Umbilical cord (tissue), 2 donors: Measurements from ENCODE around the gene GRB10. TPM values are rescaled to one million over a fixed set of nuclear protein-coding genes. Genes with fewer than 3 reads are reported as not detected.
"Not testable (repeated sequence)": the region's sequence is repeated elsewhere in the genome, so short reads cannot be mapped to it uniquely, and the experiment has no call there.

Experiments
- DNase-seq: peaks from one replicate; pipeline ENCODE4 v3.0.0-alpha.2; 2015; ENCODE audit warnings: low spot score
- total RNA-seq: library from RNA; depleted of rRNA; stranded (reverse); fragments of >200 nt; gene quantifications from one replicate; pipeline ENCODE4 v1.2.3, GENCODE V29; 2014; ENCODE audit warnings: low replicate concordance; ENCODE audit not compliant: insufficient read depth

GRB10 gene
- total RNA-seq, 1 donor from 2014 or later: 38.3 TPM

DNA sequence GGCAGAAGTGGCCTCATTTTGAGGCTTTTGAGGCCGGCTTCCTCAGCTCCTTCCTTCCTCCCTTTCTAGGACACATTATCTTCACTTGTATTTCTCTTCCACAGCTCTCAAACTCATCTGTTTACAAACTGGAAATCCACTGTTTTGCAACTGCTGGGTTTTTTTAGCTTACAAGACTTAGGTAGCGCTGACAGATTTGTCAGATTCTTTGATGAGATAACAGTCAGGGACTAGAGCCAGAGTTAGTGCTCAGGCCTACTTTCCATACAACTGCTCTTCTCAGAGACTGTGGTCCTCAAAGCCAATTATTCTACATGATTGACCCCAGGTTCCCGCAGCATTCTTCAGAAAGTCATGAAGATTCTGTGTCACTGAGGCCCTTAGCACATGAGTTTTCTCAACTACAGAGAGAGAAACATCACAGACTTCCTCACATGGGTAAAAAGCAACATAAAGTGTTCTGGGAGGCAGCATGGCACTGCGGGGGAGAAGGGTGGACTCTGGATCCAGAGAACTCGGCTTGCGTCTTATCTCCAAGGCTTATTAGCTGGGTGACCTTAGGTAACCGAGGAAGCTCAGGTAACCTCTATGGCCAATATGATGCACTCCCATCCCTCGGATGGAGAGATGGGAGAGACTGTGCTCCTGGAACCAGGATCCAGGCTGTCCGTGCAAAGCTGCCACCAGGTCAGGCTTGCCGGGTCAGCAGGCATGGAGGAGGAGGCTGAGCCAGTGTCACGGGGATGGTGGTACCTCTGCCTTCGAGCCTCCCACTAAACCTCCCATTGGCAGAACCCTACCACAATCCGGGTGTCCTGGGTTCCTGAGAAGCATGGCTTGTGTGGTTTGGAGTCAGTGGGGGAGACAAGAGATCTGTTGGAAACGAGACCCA is 228.0 kb downstream of the GRB10 start:
- no peak for DNase-seq

DNA sequence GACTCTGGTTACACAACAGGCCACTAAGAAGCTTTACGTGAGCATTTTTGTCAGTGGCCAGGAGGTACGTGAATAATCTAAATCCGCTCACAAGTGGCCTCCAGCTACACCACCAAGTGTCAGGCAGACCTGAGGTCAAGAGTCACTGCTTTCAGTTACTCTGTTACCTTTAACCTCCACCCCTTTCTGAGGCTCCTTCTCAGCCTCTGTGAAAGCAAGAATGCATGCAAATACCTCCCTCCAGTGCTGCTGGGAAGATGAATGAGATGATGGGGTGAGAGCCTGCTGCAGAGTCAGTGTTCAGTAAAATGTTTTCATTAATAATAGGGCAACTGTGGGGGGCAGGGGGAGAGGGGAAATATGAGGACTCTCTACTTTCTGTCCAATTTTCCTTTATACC is 228.7 kb downstream of the GRB10 start:
- DNase-seq: no peak

DNA sequence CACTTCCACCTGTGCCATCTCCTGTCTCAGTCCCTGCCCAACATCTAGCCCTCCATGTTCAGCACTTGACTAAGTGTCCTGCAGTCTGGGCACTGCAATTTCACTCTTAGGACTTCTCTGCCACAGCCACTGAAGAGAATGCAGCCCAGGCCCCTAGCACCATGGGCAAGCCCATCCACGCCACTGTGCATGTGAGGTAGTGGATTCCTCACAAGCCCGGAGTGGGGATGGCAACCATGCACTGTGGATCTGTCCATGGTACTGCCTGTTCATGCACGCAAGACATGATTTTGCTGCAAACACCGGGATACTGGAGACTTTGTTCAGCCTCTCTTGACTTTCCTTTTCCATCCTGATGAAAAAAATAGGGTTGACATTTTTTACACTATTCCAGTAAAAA is 229.8 kb downstream of the GRB10 start:
- DNase-seq: peak; percentile 38

DNA sequence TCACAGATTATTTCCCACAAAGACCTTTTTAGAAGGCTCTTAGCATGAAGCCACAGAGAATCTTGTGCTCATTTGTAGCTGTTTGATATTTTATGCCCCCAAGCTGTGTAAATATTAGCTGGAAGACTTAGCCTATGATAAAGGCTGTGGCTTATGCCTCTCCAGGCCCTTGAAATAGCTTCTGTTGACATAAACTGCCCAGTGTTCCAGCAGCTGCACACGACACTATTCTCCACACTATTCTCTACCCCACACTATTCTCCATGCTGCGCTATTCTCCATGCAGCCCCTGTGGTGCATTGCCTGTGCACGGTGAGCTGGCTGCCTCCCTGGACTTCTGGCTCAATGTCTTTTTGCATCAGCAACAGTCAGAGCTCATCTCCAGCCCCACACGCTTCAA is 230.6 kb downstream of the GRB10 start:
- DNase-seq: no peak

DNA sequence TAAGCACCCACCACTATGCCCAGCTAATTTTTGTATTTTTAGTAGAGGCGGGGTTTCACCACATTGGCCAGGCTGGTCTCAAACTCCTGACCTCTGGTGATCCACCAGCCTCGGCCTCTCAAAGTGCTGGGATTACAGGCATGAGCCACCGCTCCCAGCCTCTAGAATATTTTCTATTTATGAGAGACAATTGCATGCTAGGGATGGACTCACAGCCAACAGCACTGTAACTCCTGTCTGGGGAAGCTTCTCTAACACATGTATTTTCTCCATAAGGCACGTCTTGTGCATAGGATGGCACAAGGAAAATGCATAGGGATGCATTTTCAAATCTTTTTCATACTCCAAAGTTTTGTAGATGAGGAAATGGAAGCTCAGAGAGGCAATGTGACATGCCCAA is 237.1 kb downstream of the GRB10 start:
- not testable (repeated sequence) for DNase-seq

DNA sequence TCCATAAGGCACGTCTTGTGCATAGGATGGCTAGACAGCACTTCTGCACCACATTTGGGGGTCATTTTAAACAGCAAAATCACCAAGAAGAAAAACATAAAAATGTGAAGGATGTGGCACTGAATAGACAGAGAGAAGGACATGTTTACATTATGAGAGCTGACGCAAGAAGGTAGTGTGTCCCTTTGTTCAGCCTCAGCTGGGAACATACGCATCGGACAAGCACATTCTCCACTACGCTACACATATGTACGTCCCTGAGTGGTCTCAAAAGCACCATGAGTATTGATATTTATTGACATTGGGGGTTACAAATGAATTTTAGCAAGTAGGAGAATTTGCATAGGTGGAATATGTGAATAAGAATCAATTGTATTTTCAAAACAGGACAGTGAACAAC is 237.7 kb downstream of the GRB10 start:
- DNase-seq: no peak

DNA sequence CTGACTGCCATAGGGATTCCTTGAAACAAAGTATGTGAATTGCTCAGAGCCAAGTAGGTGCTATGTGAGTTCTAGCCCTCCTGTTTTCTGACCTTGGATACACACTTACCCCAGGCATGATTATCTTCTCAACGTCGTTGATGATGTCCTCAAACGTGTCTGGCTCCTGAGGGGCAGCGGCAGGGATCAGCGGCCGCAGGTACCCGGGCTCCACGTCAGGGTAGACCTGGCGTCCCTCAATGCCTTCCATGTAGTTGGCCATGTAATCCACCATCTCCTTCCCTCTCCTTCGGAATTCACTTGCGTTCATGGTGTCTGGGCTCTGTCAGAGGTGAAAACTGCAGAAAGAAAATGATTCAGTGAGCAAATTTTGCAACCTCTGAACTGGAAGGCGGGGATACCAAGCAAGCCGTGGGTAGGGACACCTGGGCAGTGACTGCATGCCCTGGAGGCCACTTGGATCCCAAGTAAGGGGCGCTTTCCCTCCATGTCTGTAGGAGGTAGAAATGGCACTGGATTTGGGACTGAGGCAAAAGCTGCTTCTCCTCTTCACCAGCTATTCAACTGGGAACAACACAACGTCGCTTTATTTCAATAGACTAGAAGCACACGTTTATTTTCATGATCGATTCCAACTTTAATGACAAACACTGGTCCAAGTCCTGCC is 238.8 kb downstream of the GRB10 start:
- DNase-seq: no peak

DNA sequence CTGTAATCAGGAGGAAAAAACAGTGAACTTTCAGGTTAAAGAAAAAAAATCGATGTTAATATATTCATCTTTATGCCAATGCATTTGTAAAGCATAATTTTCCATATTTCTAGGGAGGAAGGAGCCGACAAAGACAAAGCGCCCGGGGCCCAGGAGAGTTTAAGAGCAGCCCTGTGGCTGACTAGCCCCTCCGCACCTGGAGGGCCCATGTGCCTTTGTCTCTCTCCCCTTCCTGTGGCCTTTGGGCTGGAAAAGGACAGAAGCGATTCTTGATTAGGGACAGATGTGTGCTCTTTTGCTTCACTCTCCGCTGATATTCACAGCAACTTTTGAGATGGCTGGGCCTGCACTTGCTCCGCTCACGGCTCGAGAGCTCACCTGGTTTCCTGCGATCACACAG is 240.6 kb downstream of the GRB10 start:
- no peak for DNase-seq

DNA sequence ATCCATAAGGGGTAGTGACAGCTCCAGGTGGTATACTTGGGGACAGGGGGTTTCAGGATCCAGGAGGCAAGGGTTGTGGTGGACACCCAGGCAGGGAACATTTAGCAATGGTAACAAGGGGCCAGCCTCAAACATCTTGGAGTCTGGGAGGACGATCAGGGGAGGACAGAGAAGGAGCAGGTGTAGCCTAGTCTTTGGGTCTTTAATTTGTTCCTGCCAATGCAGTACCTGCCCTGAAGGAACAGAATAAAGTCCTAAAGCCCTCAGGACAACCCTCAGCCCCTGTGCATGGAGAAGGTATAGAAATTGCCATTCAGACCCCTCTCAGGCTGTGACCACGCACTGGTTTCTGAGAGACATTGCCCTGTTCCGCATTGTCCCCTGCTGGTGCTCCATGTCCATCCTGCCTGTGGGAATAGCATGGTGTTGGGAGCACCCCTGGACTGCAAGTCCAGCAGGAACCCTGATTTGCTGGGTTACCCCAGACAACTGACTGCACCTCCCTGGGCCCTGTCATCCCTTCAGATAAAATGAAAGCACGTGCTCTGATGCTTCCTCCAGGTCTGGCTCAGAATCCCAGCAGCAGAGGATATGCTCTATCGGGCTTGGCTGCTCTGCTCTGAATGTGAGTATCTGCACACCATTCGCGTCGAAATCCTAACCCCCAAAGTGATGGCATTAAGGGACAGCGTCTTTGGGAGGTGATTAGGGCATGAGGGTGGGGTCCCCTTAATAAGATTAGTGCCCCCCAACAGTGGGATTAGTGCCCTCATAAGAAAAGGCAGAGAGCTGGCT is 241.7 kb downstream of the GRB10 start:
- DNase-seq: no peak

Other genes starting within 250 kb of the GRB10 start
- gene DDC, start 217.5 kb downstream of the GRB10 start, total RNA-seq: 8.9 TPM